Coronary artery (tissue), 2 donors: Measurements from ENCODE around the gene SLC24A5.

Source experiments
- DNase-seq: peaks from one replicate; pipeline ENCODE4 v3.0.0-alpha.2; 2017; ENCODE audit warnings: low spot score
- H3K27ac ChIP-seq, 2 donors: fragments of 200-600 bp; sonication (generic); one replicate each; pipeline ENCODE4 v1.5.1; 2016 to 2019
- H3K4me3 ChIP-seq: fragments of 200-600 bp; sonication (generic); 2 replicates; pipeline ENCODE4 v1.5.1; 2016; ENCODE audit warnings: mild to moderate bottlenecking, moderate library complexity
- CTCF ChIP-seq: fragments of 200-600 bp; sonication (generic); IDR thresholded peaks from one replicate; pipeline ENCODE4 v1.5.1; 2019; ENCODE audit warnings: antibody characterized with exemption

SLC24A5 gene

GRCh38 chr15:48178648-48178931 is 57.8 kb downstream of the SLC24A5 start:
- no peak for DNase-seq
- Histone ChIP-seq H3K4me3 (peak overlapping the region; percentile 83), H3K27ac (peak overlapping the region in 1 of 2 donors; percentile 89)
- no peak for TF ChIP-seq CTCF

- Histone ChIP-seq H3K27ac (no peak overlapping the region), H3K4me3 (no peak overlapping the region)
- no peak for DNase-seq
- TF ChIP-seq CTCF: no peak
Measured at GRCh38 chr15:48182749-48183148, 62.0 kb downstream of the SLC24A5 start.

- TF ChIP-seq CTCF: no peak
Measured at GRCh38 chr15:48185529-48185928, 64.7 kb downstream of the SLC24A5 start.

GRCh38 chr15:48186271-48186670 is 65.5 kb downstream of the SLC24A5 start:
- Histone ChIP-seq H3K4me3 (no peak overlapping the region), H3K27ac (no peak overlapping the region)
- no peak for DNase-seq
- no peak for TF ChIP-seq CTCF

More at GRCh38 chr15:48185529-48185928, 64.7 kb downstream of the SLC24A5 start:
- no peak for DNase-seq
- Histone ChIP-seq H3K4me3 (no peak overlapping the region), H3K27ac (no peak overlapping the region)

GRCh38 chr15:48190932-48191573 is 70.3 kb downstream of the SLC24A5 start:
- Histone ChIP-seq H3K27ac (no peak overlapping the region), H3K4me3 (no peak overlapping the region)
- TF ChIP-seq CTCF: no peak
- no peak for DNase-seq

GRCh38 chr15:48191574-48192225 is 70.9 kb downstream of the SLC24A5 start, which contains the start of gene CTXN2:
CTXN2 (plus strand) TSS chr15:48191665; CDS start chr15:48201301, 9,636 bp downstream.
- Histone ChIP-seq H3K27ac (no peak within 1 kb of the TSS), H3K4me3 (no peak within 1 kb of the TSS)
- TF ChIP-seq CTCF: no peak
- no peak for DNase-seq
